K562 (cell line): Measurements from ENCODE around the gene PARD3. TPM values are rescaled to one million over a fixed set of nuclear protein-coding genes. Genes with fewer than 3 reads are reported as not detected.

Experiments used
- ATAC-seq: fragments of 200-7000 bp; cut with Tn5 transposase; 3 replicates; pipeline ENCODE4 v1.9.1; 2020; ENCODE audit warnings: moderate library complexity
- BruUV-seq: library from RNA; stranded (reverse); fragments of 400-500 nt; replicated peaks from 2 replicates; lab custom pipeline; 2021; lab: Mats Ljungman, UMichigan
- CTCF ChIA-PET: fragments of 300-600 bp; formaldehyde crosslinking; extraction: SDS; loops from one replicate; lab custom pipeline; 2021; ENCODE audit warnings: low intra/inter-chr PET ratio; lab: Yijun Ruan, JAX
- POLR2A ChIA-PET: fragments of 300-600, 350-650 bp; sonication (Branson Sonifier 250); formaldehyde crosslinking; extraction: SDS; loops from one replicate; lab custom pipeline; 2021; ENCODE audit warnings: antibody characterized with exemption, inconsistent platforms; lab: Yijun Ruan, JAX
- DNase-seq, 4 experiments: peaks; one replicate each; pipeline versions ENCODE4 v3.0.0 to v3.0.0-alpha.2; 2011 to 2018; ENCODE audit warnings: low spot score in 3 of 4, mixed read lengths in 3 of 4; ENCODE audit errors: extremely low read depth in 1 of 4
- FAIRE-seq: peaks from 2 replicates; lab custom pipeline; 2011; peaks lifted over from hg19 to GRCh38; lab: Jason Lieb, UNC
- H2AFZ ChIP-seq: 2 replicates; pipeline ENCODE4 v1.6.0; 2011; ENCODE audit warnings: low read depth, low read length, control low read depth, inconsistent platforms
- H3K27ac ChIP-seq: fragments of 200-600 bp; 3 replicates; pipeline ENCODE4 v1.8.0; 2011; ENCODE audit warnings: low read depth, mild to moderate bottlenecking, control low read depth, inconsistent platforms, low read length, moderate library complexity, mixed read lengths; ENCODE audit errors: extremely low read depth
- H3K27me3 ChIP-seq, 2 experiments: fragments of 300-600 bp in 1 of 2; 2 replicates in 1 of 2; 3 replicates in 1 of 2; pipeline versions ENCODE4 v1.6.0 to v1.8.0; 2011; ENCODE audit warnings: inconsistent platforms in 2 of 2, low read length in 2 of 2, mild to moderate bottlenecking in 1 of 2, mixed read lengths in 1 of 2, moderate library complexity in 1 of 2; ENCODE audit not compliant: control insufficient read depth in 2 of 2, insufficient read depth in 2 of 2
- H3K36me3 ChIP-seq: fragments of 300-600 bp; 3 replicates; pipeline ENCODE4 v1.8.0; 2011; ENCODE audit warnings: mild to moderate bottlenecking, low read length, inconsistent platforms; ENCODE audit not compliant: control insufficient read depth, insufficient read depth
- H3K4me1 ChIP-seq, 2 experiments: fragments of 200-600 bp in 1 of 2; replicated peaks in 1 of 2; 2 replicates in 1 of 2; 3 replicates in 1 of 2; pipeline versions ENCODE4 v1.5.1 to v1.8.0; 2011; ENCODE audit warnings: inconsistent platforms in 2 of 2, low read length in 2 of 2, mild to moderate bottlenecking in 1 of 2, mixed read lengths in 1 of 2, moderate library complexity in 1 of 2; ENCODE audit not compliant: control insufficient read depth in 2 of 2, insufficient read depth in 2 of 2
- H3K4me2 ChIP-seq: 2 replicates; pipeline ENCODE4 v1.6.1; 2011; ENCODE audit warnings: low read length, control low read depth, inconsistent platforms, mixed read lengths; ENCODE audit not compliant: insufficient read depth
- H3K4me3 ChIP-seq: fragments of 200-600 bp; sonication (generic), shearing (Covaris generic); 2 replicates; pipeline ENCODE4 v1.5.1; 2016; ENCODE audit warnings: control low read depth, inconsistent platforms
- H3K79me2 ChIP-seq: fragments of 200-600 bp; 3 replicates; pipeline ENCODE4 v1.8.0; 2011; ENCODE audit warnings: low read length, inconsistent platforms; ENCODE audit not compliant: control insufficient read depth, insufficient read depth
- H3K9ac ChIP-seq, 2 experiments: 2 replicates each; pipeline versions ENCODE4 v1.6.0 to v1.6.1; 2011; ENCODE audit warnings: low read depth in 2 of 2, low read length in 2 of 2, control low read depth in 1 of 2, inconsistent platforms in 1 of 2, mild to moderate bottlenecking in 1 of 2, mixed read lengths in 1 of 2; ENCODE audit not compliant: insufficient read depth in 1 of 2
- H3K9me1 ChIP-seq: one replicate; pipeline ENCODE4 v1.6.0; 2011; ENCODE audit warnings: inconsistent platforms, mild to moderate bottlenecking, low read length, moderate library complexity; ENCODE audit not compliant: control insufficient read depth, insufficient read depth
- H3K9me3 ChIP-seq: replicated peaks from 2 replicates; pipeline ENCODE4 v1.5.1; 2011; ENCODE audit warnings: low read depth, low read length, inconsistent platforms; ENCODE audit not compliant: control insufficient read depth, insufficient read depth
- H4K20me1 ChIP-seq: replicated peaks from 2 replicates; pipeline ENCODE4 v1.6.1; 2011; ENCODE audit warnings: low read length, inconsistent platforms, mixed read lengths; ENCODE audit not compliant: control insufficient read depth, insufficient read depth
- POLR3G ChIP-seq: IDR thresholded peaks from 2 replicates; pipeline ENCODE4 v1.6.1; 2011; ENCODE audit not compliant: insufficient read length, insufficient replicate concordance; ENCODE audit errors: extremely low read depth
- ZNF79 ChIP-seq: fragments of 250-450 bp; sonication (Bioruptor Pico); IDR thresholded peaks from 2 replicates; pipeline ENCODE4 v1.4.0; 2020; ENCODE audit warnings: low read depth, mild to moderate bottlenecking, moderate library complexity
- WGBS: fragments of 100-300 bp; shearing (Covaris generic); methylation state at CpG from one replicate; pipeline ENCODE4 v1.1.6; 2016; ENCODE audit warnings: low coverage, mixed read lengths; ENCODE audit not compliant: insufficient coverage; ENCODE audit errors: missing lambda C conversion rate; 5-methylcytosine and 5-hydroxymethylcytosine counted together
- in situ Hi-C: fragments of 300-500 bp; cut with MboI; formaldehyde crosslinking; loops from 4 replicates; pipeline ENCODE4 v1.15.0; 2018; ENCODE audit warnings: inconsistent platforms, mixed read lengths
- intact Hi-C: fragments of 100-400 bp; cut with micrococcal nuclease; formaldehyde crosslinking; loops from 2 replicates; pipeline ENCODE4 v1.14.2; 2022
- polyA plus RNA-seq, 8 experiments: library from polyadenylated mRNA; depleted of rRNA in 4 of 8; stranded (reverse) in 5 of 8; unstranded in 3 of 8; fragments of >200 nt; fragmentation: Nextera tagmentation in 2 of 8; fragmentation: Illumina TruSeq in 1 of 8; extraction: Ambion mirVana in 2 of 8; extraction: Trizol in 1 of 8; gene quantifications; 2 replicates each; pipeline versions ENCODE4 v1.2.1 to v1.2.3, GENCODE V29; 2011 to 2014; ENCODE audit warnings: inconsistent platforms in 1 of 8, missing spikeins in 1 of 8
- total RNA-seq, 7 experiments: library from RNA; depleted of rRNA in 6 of 7; stranded (reverse); fragments of >200 nt in 6 of 7; fragmentation: Illumina TruSeq in 2 of 7; extraction: Trizol in 2 of 7; gene quantifications; 2 replicates each; pipeline versions ENCODE4 v1.2.1 to v1.2.3, GENCODE V29; 2011 to 2021; ENCODE audit warnings: low replicate concordance in 1 of 7
- TF ChIP-seq, protein P1 (sequence below): sonication (generic); formaldehyde crosslinking; IDR thresholded peaks from 2 replicates; pipeline ENCODE4 v1.8.0; 2022; ENCODE audit warnings: missing genetic modification reagents, mild to moderate bottlenecking, borderline replicate concordance

Gene PARD3
- total and polyA plus RNA-seq, 9 of the 15 experiments (the other 6 are each of a cell fraction or from before 2014, with no cell fraction given), result 2.7 to 11.7 (median 7.7) TPM

DNA sequence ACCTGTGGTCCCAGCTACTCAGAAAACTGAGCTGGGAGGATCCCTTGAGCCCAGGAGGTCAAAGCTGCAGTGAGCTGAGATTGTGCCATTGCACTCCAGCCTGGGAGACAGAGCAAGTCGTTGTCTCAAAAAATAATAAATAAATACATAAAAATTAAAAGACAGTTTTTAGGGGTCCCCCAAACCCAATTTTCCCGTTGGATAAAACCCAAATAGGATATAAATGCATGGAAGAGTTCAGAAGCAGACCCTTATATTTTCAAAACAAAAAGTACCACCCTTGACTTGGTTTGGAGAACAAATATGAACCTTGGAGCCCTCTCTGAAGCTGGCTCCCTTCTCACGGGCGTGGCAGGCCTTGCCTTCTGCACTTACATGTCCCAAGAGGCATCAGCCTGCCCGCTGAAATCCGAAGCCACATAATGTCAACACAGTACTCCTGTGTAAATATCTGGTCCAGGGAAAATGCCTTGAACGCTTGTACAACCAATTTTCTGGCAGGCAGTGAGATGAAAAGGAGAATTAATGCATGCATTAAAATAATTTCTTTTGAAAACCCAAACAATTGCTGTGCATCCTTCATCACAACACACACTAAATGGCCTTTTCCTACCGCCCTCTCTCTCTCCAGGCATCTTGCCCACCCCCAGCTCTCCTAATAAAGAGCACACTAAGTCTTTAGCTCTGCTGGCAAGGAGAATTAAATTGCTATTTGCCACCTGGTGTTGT, 46.4 kb upstream of the PARD3 start:
- no TSS peak for BruUV-seq
- ChIA-PET POLR2A (no interaction called here), CTCF (no interaction called here)
- no peak overlapping the region for H3K4me2 ChIP-seq
- ATAC-seq (no peak), FAIRE-seq (no peak), DNase-seq (no peak)
- H3K4me3 ChIP-seq, result no peak overlapping the region
- no peaks in the 10 kb centered on the region for H4K20me1 ChIP-seq
- 0% methylated on average over 8 of the region's 8 CpGs for WGBS
- in situ Hi-C loops, result no loop called here
- no peaks in the 10 kb centered on the region for H3K4me1 ChIP-seq
- no peaks in the 10 kb centered on the region for H3K9me3 ChIP-seq
- H3K27ac ChIP-seq, result no peak overlapping the region
- no peaks in the 10 kb centered on the region for H3K9me1 ChIP-seq
- peaks cover 4 to 11% of the 10 kb centered on the region in 2 experiments; a peak in 3 of 5 replicates for H3K27me3 ChIP-seq
- H3K9ac ChIP-seq, result no peak overlapping the region
- intact Hi-C loops, result no loop called here
- TF ChIP-seq, protein P1, sequence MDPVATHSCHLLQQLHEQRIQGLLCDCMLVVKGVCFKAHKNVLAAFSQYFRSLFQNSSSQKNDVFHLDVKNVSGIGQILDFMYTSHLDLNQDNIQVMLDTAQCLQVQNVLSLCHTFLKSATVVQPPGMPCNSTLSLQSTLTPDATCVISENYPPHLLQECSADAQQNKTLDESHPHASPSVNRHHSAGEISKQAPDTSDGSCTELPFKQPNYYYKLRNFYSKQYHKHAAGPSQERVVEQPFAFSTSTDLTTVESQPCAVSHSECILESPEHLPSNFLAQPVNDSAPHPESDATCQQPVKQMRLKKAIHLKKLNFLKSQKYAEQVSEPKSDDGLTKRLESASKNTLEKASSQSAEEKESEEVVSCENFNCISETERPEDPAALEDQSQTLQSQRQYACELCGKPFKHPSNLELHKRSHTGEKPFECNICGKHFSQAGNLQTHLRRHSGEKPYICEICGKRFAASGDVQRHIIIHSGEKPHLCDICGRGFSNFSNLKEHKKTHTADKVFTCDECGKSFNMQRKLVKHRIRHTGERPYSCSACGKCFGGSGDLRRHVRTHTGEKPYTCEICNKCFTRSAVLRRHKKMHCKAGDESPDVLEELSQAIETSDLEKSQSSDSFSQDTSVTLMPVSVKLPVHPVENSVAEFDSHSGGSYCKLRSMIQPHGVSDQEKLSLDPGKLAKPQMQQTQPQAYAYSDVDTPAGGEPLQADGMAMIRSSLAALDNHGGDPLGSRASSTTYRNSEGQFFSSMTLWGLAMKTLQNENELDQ (CRISPR knock-in tag), result no peak
- no peak for TF ChIP-seq ZNF79
- TF ChIP-seq POLR3G, result no peak
- no peaks in the 10 kb centered on the region for H3K79me2 ChIP-seq
- H2AFZ ChIP-seq, result no peak overlapping the region
- H3K36me3 ChIP-seq, result no peaks in the 10 kb centered on the region
